Lung microvascular endothelial cell (primary cell): ENCODE results near the gene RGS6. TPM values are rescaled to one million over a fixed set of nuclear protein-coding genes. Genes with fewer than 3 reads are reported as not detected.

Experiments
- DNase-seq, 2 donors: peaks; one replicate each; pipeline versions ENCODE4 v3.0.0 to v3.0.0-alpha.2; 2010; ENCODE audit warnings: low read depth in 2 of 2
- total RNA-seq: library from RNA; depleted of rRNA; stranded (reverse); fragments of >200 nt; gene quantifications from 2 replicates; pipeline ENCODE4 v1.2.1, GENCODE V29; 2014

RGS6 gene
- total RNA-seq, 1 donor from 2014 or later = not detected

- DNase-seq = no peak
Observed at GRCh38 chr14:71943695-71944018, 11.4 kb downstream of the RGS6 start.

DNA sequence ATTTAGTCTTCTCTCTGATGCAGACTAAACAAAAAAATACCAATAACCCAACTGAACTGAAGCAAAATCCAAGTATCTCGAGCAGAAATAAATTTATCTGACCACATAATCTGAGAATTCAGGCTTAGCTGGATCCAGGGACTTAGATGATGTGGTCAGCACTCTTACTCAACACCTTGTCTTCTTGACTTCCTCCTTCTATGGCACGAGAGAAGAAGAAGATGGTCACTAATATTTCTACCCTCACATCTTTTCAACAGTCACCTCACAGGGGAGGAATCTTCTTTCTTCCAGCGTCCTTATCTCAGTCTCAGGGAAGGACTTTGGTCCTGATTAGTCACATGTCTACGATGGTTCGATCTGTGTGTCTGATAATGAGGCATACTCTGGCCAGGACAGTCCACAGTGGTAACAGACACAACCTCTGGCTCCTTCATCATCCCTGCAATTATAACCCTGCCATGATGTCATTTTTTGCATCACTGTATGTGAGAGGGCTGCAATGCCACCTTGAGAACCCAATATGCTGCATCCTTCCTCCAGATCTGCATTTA lies 15.8 kb downstream of the RGS6 start:
- no peak for DNase-seq

GRCh38 chr14:71952381-71953363 lies 20.4 kb downstream of the RGS6 start:
- DNase-seq = no peak

- DNase-seq = no peak
Observed at GRCh38 chr14:71956920-71957563, 24.8 kb downstream of the RGS6 start.

- DNase-seq = no peak
Observed at GRCh38 chr14:71959055-71959454, 26.8 kb downstream of the RGS6 start.

GRCh38 chr14:71960494-71961353 lies 28.5 kb downstream of the RGS6 start:
- no peak for DNase-seq

DNA sequence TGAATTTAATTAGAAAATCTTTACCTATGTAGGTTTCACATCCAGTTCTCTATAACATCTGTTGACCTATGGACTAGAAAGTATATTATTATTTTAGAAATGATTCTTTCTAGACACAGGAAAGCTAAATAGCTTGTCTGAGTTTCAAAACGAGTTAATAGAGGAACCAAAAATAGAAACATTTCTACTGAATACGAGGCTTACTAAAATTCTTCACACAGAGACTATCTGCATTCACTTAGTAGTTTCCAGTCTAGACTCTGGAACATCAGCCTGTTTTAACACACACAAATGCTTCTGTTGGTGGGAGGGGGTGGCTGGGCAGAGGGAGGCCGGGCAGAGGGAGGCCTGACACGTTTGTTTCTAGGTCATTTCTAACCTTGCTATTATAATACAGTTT lies 29.7 kb downstream of the RGS6 start:
- no peak for DNase-seq

- DNase-seq = no peak
Observed at GRCh38 chr14:71964716-71965115, 32.5 kb downstream of the RGS6 start.

DNA sequence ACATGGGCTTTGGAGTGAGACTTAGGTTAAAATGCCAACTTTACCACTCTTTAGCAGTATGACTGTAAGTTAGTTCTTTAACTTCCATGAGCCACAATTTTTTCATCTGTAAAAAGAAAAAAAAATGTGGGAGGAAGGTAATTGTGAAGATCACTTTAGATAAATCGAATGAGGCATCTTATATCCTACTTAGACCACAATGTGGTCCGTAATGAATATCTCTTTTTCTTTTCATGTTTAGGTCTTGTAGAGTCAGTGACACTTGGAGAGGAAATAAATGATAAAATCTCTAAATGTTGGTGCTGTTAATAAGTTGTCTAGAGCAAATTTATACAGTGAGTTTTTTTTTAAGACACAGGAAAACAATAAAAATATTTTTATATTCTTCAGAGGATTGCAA lies 34.3 kb downstream of the RGS6 start:
- no peak for DNase-seq

GRCh38 chr14:71967704-71968103 lies 35.5 kb downstream of the RGS6 start:
- no peak for DNase-seq

DNA sequence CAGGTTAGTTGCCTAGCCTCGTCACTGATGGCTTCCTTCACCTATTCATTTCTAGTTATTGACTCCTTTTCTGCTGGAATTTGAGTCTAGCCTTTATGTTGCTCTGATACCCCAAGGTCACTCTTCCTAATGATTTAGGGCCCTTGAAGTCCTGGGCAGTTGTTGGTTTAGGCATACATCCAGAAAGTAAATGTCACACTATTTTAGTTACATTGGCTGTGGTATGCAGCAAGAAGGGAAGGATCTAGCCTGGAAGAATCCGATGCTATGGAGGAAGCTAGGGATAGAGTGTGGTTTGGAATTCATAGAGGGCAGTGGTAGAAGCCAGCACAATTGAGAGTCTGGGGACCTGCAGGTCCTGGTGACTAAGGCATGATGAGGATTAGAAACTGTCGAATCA lies 38.0 kb downstream of the RGS6 start:
- DNase-seq = no peak

DNA sequence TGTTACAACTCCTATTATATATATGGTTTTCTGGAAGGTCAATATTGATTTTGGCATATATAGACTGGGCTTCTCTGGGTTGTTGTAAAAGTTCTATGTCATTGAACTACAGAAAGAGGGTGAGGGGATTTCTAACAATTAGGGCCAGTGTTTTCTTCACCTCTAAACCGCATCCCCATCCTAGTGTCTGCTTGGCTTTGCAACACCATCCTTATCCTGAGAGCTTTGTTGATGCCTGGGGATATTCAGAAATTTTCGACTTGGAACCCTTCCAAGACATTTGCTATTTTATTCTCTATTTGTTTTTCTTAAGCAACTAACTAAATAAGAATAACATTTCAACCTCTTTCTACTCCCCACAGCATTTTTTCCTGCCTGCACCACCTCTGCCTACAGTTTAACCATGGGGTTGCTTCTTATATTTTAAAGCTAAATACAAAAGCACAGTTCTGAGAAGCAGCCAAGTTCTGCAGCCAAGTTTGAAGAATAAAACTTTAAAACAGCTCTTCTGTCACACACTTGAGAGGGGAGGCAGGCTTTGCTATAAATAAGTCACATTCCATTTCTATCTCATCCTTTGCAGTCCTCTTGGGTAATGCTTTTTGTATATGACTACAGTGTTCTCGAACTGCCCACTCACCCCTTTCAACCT lies 53.4 kb downstream of the RGS6 start:
- no peak for DNase-seq

GRCh38 chr14:71988476-71988875 lies 56.2 kb downstream of the RGS6 start:
- DNase-seq = no peak

DNA sequence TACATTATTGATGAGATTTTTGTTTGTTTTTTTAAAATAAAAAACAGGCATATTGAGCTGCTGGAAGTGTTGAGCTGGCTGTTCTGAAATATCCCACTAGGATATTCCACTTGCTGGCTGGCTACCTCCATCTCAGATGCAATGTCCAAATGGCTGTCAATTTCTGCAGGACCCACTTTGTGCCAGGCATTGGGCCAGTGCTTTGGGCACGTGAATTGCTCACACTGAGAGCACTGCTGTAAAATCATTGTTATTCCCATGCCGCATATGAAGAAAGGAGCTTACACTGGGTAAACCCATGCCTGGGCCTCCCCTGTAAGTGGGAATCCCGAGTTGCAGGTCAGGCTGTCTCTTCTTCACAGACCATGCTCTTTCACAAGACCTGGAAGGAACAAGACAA lies 56.7 kb downstream of the RGS6 start:
- no peak for DNase-seq

DNA sequence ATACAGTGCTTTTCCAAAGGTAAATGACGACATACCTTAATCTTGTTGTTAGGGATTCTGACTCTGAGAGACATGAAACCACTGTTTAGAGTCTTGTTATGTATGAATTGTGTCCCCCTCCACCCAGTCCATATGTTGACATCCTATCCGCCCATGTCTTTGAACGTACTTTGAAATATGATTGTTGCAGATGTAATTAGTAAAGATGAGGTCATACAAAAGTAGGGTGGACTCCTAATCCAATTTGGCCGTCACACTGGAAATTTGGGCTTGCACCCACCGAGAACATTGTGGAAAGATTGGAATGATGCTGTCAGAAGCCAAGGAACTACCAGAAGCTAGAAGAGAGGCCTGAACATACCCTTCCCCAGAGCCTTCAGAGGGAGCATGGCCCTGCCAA lies 62.2 kb downstream of the RGS6 start:
- DNase-seq = no peak

- DNase-seq = no peak
Observed at GRCh38 chr14:71995741-71996140, 63.5 kb downstream of the RGS6 start.

DNA sequence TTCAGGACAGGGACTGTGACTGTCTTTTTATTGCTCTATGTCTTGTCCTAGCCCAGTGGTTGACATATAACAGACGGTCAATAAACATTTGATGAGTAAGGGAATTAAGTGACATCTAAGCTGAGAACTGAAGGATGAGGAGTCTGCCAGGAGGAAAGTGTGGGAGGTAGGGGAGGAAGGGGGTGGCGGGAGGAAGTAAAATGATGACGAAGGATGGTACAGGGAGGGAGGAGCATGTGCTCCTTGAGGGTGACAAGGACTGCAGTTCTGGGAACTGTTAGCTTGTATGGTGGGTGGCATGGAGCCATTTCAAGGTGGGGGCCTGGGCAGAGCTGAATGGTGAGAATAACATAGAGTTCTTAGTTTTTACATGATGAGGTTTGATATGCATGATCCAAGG lies 64.4 kb downstream of the RGS6 start:
- no peak for DNase-seq

- no peak for DNase-seq
Observed at GRCh38 chr14:72000907-72001306, 68.7 kb downstream of the RGS6 start.

DNA sequence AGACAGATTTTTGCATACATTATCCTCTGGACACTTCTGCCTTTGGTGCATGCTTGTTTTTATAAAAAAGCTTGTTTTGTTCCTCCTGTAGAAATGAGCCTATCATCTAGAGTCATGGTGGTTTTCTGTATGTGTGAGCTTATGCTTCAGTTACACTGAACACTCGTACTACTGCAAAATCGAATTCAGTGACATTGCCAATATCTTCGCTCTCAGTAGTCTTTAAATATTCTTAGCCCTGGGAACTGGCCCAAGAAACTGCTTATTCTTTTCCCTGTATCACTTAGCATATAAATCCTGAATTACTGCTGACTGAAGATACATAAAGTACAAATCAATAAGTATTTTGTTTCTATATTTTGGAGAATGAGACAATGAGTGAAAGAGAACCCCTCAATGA lies 70.5 kb downstream of the RGS6 start:
- no peak for DNase-seq

DNA sequence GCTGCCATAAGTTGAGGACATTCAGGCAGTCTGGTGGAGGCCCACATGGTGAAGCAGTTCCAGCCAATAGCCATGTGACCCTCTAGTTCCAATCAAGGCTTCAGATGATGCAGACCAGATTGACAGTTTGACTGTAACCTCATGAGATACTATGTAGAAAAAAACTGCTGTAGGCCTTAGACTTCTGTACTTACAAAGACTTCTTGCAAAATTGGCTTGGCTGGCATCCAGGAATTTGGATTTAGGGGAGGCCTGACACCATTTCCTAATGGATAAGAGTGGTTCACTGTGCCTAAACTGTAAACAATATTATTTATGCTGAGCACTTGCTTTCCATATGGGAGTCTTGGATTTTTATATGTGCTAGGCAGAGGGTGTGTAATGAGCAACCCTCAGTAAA lies 76.4 kb downstream of the RGS6 start:
- DNase-seq = no peak

- DNase-seq = no peak
Observed at GRCh38 chr14:72010474-72010873, 78.2 kb downstream of the RGS6 start.
